SK-N-SH (cell line): Measurements from ENCODE around the gene CD59.
"Not testable (repeated sequence)": the region's sequence is repeated elsewhere in the genome, so short reads cannot be mapped to it uniquely, and the experiment has no call there.

Experiments used
- EP300 ChIP-seq, 2 experiments: IDR thresholded peaks; 2 replicates each; pipeline versions ENCODE4 v1.4.0 to v1.6.1; 2012; ENCODE audit warnings: borderline replicate concordance in 1 of 2, low read depth in 1 of 2, low read length in 1 of 2
- EZH2phosphoT487 ChIP-seq: fragments of 200-600 bp; sonication (generic); IDR thresholded peaks from 2 replicates; pipeline ENCODE4 v1.6.1; 2017; ENCODE audit warnings: low read depth, mixed run types, mild to moderate bottlenecking, antibody characterized with exemption, moderate library complexity, borderline replicate concordance
- FOXJ3 ChIP-seq: sonication (generic); formaldehyde crosslinking; IDR thresholded peaks from 2 replicates; pipeline ENCODE4 v1.5.1; 2020; ENCODE audit warnings: mild to moderate bottlenecking, missing genetic modification reagents
- GABPA ChIP-seq: IDR thresholded peaks from 2 replicates; pipeline ENCODE4 v1.4.0; 2012; ENCODE audit warnings: low read depth, mild to moderate bottlenecking
- GATA2 ChIP-seq: sonication (generic); formaldehyde crosslinking; IDR thresholded peaks from 2 replicates; pipeline ENCODE4 v1.5.0; 2020; ENCODE audit warnings: mild to moderate bottlenecking, missing genetic modification reagents
- JUND ChIP-seq: IDR thresholded peaks from 2 replicates; pipeline ENCODE4 v1.4.0; 2012
- POLR2AphosphoS5 ChIP-seq: IDR thresholded peaks from 2 replicates; pipeline ENCODE4 v1.6.1; 2012; ENCODE audit warnings: low read depth, low read length
- RAD21 ChIP-seq: IDR thresholded peaks from 2 replicates; pipeline ENCODE4 v1.6.1; 2012; ENCODE audit warnings: mild to moderate bottlenecking, low read length
- RFX5 ChIP-seq: IDR thresholded peaks from 2 replicates; pipeline ENCODE4 v1.6.1; 2012; ENCODE audit warnings: mild to moderate bottlenecking, improper control_type of control experiment, low read length
- SIN3A ChIP-seq: IDR thresholded peaks from 2 replicates; pipeline ENCODE4 v1.6.1; 2012; ENCODE audit warnings: low read depth, mild to moderate bottlenecking, low read length, moderate library complexity, borderline replicate concordance
- TEAD4 ChIP-seq: IDR thresholded peaks from 2 replicates; pipeline ENCODE4 v1.4.0; 2012; ENCODE audit warnings: mild to moderate bottlenecking, borderline replicate concordance; ENCODE audit not compliant: insufficient read depth
- TF ChIP-seq, protein P1 (sequence below): fragments of 200-600 bp; sonication (generic); IDR thresholded peaks from 2 replicates; pipeline ENCODE4 v1.6.1; 2017; ENCODE audit warnings: antibody characterized with exemption, mild to moderate bottlenecking, moderate library complexity
- TF ChIP-seq, protein P2 (sequence below): fragments of 150-350 bp; IDR thresholded peaks from 2 replicates; pipeline ENCODE4 v1.6.1; 2017; ENCODE audit warnings: antibody characterized with exemption, low read length, low read depth, borderline replicate concordance

DNA sequence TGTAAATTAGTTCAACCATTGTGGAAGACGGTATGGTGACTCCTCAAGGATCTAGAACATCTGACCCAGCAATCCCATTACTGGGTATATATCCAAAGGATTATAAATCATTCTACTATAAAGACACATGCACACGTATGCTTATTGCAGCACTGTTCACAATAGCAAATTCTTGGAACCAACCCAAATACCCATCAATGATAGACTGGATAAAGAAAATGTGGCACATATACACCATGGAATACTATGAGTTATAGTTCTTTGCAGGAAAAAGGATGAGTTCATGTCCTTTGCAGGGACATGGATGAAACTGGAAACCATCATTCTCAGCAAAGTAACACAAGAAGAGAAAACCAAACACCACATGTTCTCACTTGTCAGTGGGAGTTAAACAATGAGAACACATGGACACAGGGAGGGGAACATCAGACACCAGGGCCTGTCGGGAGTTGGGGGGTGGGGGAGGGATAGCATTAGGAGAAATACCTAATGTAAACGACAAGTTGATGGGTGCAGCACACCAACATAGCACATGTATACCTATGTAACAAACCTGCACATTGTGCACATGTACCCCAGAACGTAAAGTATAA is 7.1 kb downstream of the CD59 start:
- not testable (repeated sequence) for TF ChIP-seq POLR2AphosphoS5; RAD21; TEAD4; GABPA; RFX5; EZH2phosphoT487; SIN3A; EP300 (IDR thresholded peaks at IDR 0.05; ENCODE audit: borderline replicate concordance in 1 of 2, low read depth in 1 of 2, low read length in 1 of 2); FOXJ3 (CRISPR knock-in tag); GATA2 (CRISPR knock-in tag); JUND
- TF ChIP-seq, protein P1, sequence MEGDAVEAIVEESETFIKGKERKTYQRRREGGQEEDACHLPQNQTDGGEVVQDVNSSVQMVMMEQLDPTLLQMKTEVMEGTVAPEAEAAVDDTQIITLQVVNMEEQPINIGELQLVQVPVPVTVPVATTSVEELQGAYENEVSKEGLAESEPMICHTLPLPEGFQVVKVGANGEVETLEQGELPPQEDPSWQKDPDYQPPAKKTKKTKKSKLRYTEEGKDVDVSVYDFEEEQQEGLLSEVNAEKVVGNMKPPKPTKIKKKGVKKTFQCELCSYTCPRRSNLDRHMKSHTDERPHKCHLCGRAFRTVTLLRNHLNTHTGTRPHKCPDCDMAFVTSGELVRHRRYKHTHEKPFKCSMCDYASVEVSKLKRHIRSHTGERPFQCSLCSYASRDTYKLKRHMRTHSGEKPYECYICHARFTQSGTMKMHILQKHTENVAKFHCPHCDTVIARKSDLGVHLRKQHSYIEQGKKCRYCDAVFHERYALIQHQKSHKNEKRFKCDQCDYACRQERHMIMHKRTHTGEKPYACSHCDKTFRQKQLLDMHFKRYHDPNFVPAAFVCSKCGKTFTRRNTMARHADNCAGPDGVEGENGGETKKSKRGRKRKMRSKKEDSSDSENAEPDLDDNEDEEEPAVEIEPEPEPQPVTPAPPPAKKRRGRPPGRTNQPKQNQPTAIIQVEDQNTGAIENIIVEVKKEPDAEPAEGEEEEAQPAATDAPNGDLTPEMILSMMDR, result not testable (repeated sequence)
- TF ChIP-seq, protein P2, sequence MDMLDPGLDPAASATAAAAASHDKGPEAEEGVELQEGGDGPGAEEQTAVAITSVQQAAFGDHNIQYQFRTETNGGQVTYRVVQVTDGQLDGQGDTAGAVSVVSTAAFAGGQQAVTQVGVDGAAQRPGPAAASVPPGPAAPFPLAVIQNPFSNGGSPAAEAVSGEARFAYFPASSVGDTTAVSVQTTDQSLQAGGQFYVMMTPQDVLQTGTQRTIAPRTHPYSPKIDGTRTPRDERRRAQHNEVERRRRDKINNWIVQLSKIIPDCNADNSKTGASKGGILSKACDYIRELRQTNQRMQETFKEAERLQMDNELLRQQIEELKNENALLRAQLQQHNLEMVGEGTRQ, result not testable (repeated sequence)
